Spleen (tissue), 7 donors: ENCODE data around the gene PRPSAP1.

Experiments
- POLR2A ChIP-seq, 3 donors: fragments of 450-650 bp; IDR thresholded peaks; one replicate each; pipeline ENCODE4 v1.5.1; 2017; ENCODE audit warnings: antibody characterized with exemption in 3 of 3, mild to moderate bottlenecking in 1 of 3
- TF ChIP-seq, protein P1 (sequence below), 11 experiments: fragments of 200-600 bp in 7 of 11; fragments of 450-650 bp in 4 of 11; sonication (generic) in 4 of 11; IDR thresholded peaks in 8 of 11; conservative IDR thresholded peaks in 3 of 11; 1 replicate in 7 of 11; 2 replicates in 4 of 11; pipeline versions ENCODE4 v1.4.0 to v1.8.0; 2016 to 2021; ENCODE audit warnings: antibody characterized with exemption in 11 of 11, inconsistent platforms in 4 of 11, mild to moderate bottlenecking in 1 of 11
- donor health status: DM: no; HTN: no; CAD: no; lungs with moderate emphysema.
- donor health status: DM: no; HTN: no; CAD: no.
- donor health status: DM: no; HTN: no; CAD: no.

DNA sequence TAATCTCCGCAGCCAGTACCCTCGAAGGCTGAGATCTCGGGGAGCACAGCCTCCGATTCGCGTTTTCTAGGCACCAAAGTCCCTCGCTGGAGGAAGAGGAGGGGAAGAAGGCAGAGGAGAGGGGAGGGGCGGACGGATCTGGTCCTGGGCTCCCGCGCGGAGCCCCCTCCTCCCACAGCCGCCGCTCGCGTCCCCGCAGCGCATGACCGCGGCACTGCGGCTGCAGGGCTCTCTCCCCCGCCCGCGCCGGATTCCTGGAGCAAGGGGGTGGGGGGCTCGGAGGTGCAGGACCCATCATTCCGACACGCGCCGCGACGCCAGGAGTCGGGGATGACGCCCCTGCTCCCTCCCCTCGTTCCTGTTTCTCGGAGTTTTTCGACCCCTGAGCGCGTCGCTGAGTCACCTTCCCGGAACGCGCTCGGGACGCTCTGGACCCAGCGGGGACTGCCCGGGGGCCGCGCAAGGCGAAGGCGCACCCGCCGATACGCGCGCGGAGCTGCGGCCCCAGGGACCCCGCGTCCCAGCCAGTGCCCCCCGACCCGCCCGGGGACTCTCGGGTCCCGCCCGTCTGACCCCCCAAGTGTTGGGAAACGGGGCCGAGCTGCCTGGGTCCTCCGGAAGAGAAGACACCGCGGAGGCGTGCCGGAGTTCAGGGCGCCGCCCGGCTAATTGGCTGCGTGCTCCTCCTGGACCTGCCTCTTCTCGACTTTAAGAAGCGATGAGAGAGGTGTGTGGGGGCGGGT is 29.3 kb upstream of the PRPSAP1 start:
- TF ChIP-seq POLR2A (IDR thresholded peaks at IDR 0.05): no peak
- TF ChIP-seq, protein P1, sequence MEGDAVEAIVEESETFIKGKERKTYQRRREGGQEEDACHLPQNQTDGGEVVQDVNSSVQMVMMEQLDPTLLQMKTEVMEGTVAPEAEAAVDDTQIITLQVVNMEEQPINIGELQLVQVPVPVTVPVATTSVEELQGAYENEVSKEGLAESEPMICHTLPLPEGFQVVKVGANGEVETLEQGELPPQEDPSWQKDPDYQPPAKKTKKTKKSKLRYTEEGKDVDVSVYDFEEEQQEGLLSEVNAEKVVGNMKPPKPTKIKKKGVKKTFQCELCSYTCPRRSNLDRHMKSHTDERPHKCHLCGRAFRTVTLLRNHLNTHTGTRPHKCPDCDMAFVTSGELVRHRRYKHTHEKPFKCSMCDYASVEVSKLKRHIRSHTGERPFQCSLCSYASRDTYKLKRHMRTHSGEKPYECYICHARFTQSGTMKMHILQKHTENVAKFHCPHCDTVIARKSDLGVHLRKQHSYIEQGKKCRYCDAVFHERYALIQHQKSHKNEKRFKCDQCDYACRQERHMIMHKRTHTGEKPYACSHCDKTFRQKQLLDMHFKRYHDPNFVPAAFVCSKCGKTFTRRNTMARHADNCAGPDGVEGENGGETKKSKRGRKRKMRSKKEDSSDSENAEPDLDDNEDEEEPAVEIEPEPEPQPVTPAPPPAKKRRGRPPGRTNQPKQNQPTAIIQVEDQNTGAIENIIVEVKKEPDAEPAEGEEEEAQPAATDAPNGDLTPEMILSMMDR (IDR thresholded peaks at IDR 0.05 in 8 of 11, conservative IDR thresholded peaks at IDR 0.05 in 3 of 11): no peak
